Adipocyte (in vitro differentiated cells): Measurements from ENCODE around the gene CDH6.
A peak's percentile ranks its signal among the peaks of the same experiment; 100 is the strongest.

Experiments used
- DNase-seq: peaks from one replicate; pipeline ENCODE4 v3.0.0-alpha.2; 2015; ENCODE audit warnings: low read depth
- H3K27me3 ChIP-seq: replicated peaks from 2 replicates; pipeline ENCODE4 v1.7.0; 2013; ENCODE audit warnings: mild to moderate bottlenecking, low read length, moderate library complexity; ENCODE audit not compliant: control insufficient read depth, insufficient read depth
- H3K36me3 ChIP-seq: 2 replicates; pipeline ENCODE4 v1.7.0; 2013; ENCODE audit warnings: low read length, mild to moderate bottlenecking, moderate library complexity; ENCODE audit not compliant: control insufficient read depth, insufficient read depth, severe bottlenecking
- H3K4me1 ChIP-seq: 2 replicates; pipeline ENCODE4 v1.7.0; 2013; ENCODE audit warnings: mild to moderate bottlenecking, low read length, moderate library complexity; ENCODE audit not compliant: control insufficient read depth, insufficient read depth
- H3K4me3 ChIP-seq: 2 replicates; pipeline ENCODE4 v1.7.0; 2013; ENCODE audit warnings: mild to moderate bottlenecking, low read length, moderate library complexity
- H3K9ac ChIP-seq: 2 replicates; pipeline ENCODE4 v1.7.0; 2013; ENCODE audit warnings: mild to moderate bottlenecking, low read length, moderate library complexity
- H3K9me3 ChIP-seq: 2 replicates; pipeline ENCODE4 v1.7.0; 2013; ENCODE audit warnings: mild to moderate bottlenecking, low read length, moderate library complexity; ENCODE audit not compliant: control insufficient read depth

CDH6 gene

DNA sequence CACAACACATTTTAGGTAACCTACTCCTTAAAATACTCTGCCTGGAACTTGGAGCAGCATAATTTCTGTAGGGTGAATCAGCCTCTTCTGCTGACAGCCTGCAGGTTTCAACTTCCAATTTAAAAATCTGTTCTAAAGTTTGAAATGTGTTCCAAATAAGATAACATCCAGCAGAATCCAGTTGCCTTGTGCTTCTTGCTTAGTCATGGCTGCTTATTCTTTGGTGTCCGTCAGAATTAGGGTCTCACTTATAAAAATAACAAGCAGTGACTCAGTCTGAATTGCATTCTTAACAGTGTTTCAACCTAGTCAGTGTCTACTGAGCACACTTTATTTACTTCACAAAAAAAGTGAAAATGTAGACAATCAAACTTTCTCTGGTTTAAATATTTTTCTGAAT, 3.7 kb downstream of the CDH6 start:
- no peak overlapping the region for H3K4me3 ChIP-seq
- H3K36me3 ChIP-seq, result no peaks in the 10 kb centered on the region
- peaks cover 42% of the 10 kb centered on the region for H3K27me3 ChIP-seq
- H3K9ac ChIP-seq, result no peak overlapping the region
- H3K9me3 ChIP-seq, result no peaks in the 10 kb centered on the region
- H3K4me1 ChIP-seq, result peaks cover 5% of the 10 kb centered on the region
- peak; percentile 70 for DNase-seq

DNA sequence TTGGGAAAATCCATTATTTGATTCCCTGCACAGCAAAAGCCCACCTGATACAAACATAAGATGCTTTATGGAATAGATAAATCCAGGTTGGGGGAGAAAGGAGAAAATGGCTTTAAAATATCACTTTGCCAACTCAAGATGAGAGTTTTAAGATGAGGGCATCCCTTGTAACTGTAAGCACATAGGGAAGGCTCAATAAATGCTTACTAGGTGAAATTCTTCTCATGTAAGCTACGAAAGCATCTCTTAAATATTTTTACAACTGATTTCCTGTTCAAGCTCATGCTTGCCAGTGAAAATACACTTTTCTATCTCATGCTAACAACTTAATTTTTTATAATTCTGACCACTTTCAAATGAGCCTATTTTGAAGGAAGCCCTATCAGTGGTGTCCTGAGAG, 11.5 kb downstream of the CDH6 start:
- no peak overlapping the region for H3K9ac ChIP-seq
- H3K9me3 ChIP-seq, result no peaks in the 10 kb centered on the region
- H3K36me3 ChIP-seq, result no peaks in the 10 kb centered on the region
- no peaks in the 10 kb centered on the region for H3K4me1 ChIP-seq
- no peak overlapping the region for H3K4me3 ChIP-seq
- DNase-seq, result no peak
- peaks cover 4% of the 10 kb centered on the region for H3K27me3 ChIP-seq

DNA sequence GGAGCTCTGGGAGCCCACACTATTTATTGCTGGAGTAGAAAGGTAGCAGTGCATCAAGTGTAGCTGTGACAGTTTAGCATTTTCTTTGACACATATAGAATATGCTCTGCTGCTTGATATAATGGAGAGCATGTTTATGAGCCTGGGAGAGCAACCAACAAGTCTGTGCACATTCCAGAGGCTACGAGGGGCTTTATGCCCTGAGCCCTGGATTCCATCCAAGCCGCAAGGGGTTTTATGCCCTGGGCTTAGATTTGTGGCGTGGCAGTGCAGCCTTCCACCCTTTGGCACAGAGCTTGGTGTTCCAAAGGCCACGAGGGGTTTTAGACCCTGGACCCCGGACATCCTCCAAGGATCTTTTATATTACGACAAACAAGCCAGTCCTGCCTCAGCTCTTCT, 14.6 kb downstream of the CDH6 start:
- Histone ChIP-seq H3K4me1 (no peaks in the 10 kb centered on the region), H3K4me3 (no peak overlapping the region), H3K9me3 (no peaks in the 10 kb centered on the region), H3K27me3 (peaks cover 4% of the 10 kb centered on the region), H3K9ac (no peak overlapping the region), H3K36me3 (no peaks in the 10 kb centered on the region)
- no peak for DNase-seq

DNA sequence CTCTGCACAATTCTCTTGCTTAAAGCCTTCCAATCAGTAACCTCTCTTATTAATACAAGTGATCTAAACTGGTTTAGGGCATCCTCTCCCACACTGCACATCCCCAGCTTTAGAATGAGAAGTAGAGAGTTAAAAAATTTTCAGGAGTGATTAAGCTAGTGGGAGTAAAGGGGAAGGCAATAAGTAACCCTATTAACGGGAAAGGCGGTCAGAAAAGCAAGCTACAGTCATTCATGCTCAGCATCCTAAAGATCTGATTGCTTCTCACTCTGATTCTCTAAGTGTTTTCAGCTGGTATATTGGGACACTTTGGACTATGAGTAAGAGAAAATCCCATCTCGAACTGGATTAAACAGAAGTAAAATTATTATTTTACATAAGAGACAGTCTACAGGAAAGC, 15.8 kb downstream of the CDH6 start:
- Histone ChIP-seq H3K4me3 (no peak overlapping the region), H3K27me3 (peaks cover 4% of the 10 kb centered on the region), H3K4me1 (peaks cover 8% of the 10 kb centered on the region), H3K9ac (no peak overlapping the region), H3K9me3 (no peaks in the 10 kb centered on the region), H3K36me3 (no peaks in the 10 kb centered on the region)
- no peak for DNase-seq

DNA sequence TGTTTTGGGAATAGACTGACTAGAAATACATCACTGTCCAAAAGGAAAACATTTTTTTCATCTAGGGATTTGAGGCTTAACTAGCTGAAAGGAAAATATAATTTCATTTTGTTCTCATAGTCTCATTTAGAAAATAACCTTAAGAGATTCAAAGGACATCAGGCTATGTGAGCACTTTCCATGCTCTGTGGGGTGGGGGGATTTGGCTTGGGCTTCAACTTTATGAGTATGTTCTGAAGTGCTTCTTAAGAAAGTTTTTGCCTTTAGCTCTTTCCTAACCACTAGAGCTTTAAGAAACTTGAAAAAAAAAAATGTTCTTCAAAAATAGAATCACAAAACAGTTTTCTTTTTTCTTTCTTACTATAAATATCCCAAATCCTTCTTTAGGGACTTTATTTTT, 17.6 kb downstream of the CDH6 start:
- peaks cover 14% of the 10 kb centered on the region for H3K4me1 ChIP-seq
- no peaks in the 10 kb centered on the region for H3K9me3 ChIP-seq
- no peak for DNase-seq
- no peaks in the 10 kb centered on the region for H3K27me3 ChIP-seq
- no peak overlapping the region for H3K9ac ChIP-seq
- no peaks in the 10 kb centered on the region for H3K36me3 ChIP-seq
- no peak overlapping the region for H3K4me3 ChIP-seq

DNA sequence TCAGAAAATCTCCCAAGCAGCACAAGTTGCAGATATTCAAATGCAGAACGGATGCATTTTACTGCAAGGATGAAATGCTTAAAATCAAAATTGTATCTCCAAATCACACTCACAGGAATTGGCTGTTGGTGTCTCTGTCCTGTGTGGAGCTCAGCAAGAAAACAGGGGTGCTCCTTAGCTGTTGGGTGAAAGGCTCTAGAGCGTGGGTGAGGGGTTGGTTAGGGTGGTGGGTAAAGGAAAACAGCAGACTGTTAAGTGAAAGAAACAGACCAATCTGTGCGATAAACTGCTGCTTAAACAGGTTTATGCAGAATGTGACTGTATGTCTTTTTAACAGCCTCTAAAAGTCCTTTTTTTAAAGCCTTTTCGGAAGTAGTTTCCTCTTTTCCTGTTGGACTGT, 19.8 kb downstream of the CDH6 start:
- Histone ChIP-seq H3K4me1 (peaks cover 14% of the 10 kb centered on the region), H3K36me3 (no peaks in the 10 kb centered on the region), H3K4me3 (no peak overlapping the region), H3K27me3 (no peaks in the 10 kb centered on the region), H3K9me3 (no peaks in the 10 kb centered on the region), H3K9ac (no peak overlapping the region)
- no peak for DNase-seq

DNA sequence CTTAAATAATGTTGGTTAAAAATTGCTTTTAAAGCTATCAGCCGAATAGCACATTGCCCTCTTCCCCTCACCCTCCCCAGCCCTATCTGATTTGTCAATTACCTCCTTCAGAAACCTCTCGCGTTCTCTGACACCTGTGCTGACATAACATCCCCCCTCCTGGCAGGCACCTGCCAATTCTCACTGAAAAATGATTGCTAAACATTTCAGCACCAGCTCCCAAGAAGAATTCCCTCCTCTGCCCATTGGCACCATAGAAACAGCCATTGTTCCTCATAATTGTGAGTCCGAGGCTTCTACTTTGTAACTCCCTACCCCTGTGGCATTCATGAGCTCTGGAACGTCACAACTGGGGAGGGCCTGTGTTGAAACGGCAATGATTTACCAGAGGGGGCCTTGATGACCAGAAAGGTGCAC, 20.2 kb downstream of the CDH6 start:
- no peaks in the 10 kb centered on the region for H3K36me3 ChIP-seq
- H3K4me1 ChIP-seq, result peaks cover 14% of the 10 kb centered on the region
- H3K27me3 ChIP-seq, result no peaks in the 10 kb centered on the region
- no peak overlapping the region for H3K9ac ChIP-seq
- H3K9me3 ChIP-seq, result no peaks in the 10 kb centered on the region
- no peak for DNase-seq
- H3K4me3 ChIP-seq, result no peak overlapping the region

DNA sequence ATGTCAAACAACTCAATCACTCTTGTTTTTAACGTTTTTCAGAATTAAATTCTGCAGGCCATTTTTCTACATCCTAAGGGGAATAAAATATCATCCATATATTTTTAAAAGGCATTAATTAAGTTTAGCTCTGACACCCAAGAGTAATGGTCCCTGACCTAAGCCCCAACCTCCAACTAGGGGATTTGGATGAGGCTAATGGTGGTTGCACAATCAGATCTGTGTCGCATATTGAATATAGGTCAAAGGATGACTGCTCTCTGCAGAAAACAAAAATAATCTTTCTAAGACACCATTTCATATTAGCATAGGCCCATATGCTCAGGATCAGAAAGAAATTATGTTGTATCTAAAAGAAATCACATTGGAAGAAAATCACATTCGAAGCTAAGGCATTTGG, 20.7 kb downstream of the CDH6 start:
- DNase-seq, result no peak
- Histone ChIP-seq H3K27me3 (no peaks in the 10 kb centered on the region), H3K4me3 (no peak overlapping the region), H3K36me3 (no peaks in the 10 kb centered on the region), H3K4me1 (peaks cover 14% of the 10 kb centered on the region), H3K9me3 (no peaks in the 10 kb centered on the region), H3K9ac (no peak overlapping the region)

DNA sequence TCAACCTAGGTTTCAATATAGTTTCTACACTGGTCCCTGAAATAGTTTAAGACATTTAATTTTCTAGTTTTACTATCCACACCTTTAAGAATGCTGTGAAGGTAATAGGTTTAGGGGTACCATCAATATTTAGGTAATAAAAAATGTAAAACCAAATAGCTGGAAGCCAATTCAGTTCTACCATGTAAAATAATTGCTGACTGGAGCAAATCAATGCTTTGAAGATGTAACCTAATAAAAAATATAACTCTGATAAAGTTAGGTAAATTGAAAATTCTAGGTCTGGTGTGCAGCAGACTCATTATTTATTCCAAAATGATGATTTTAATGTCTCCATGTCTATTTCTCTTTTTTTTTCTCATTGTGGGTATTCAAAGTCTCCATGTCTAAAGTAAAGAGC, 21.8 kb downstream of the CDH6 start:
- Histone ChIP-seq H3K9ac (no peak overlapping the region), H3K9me3 (no peaks in the 10 kb centered on the region)
- DNase-seq, result no peak

DNA sequence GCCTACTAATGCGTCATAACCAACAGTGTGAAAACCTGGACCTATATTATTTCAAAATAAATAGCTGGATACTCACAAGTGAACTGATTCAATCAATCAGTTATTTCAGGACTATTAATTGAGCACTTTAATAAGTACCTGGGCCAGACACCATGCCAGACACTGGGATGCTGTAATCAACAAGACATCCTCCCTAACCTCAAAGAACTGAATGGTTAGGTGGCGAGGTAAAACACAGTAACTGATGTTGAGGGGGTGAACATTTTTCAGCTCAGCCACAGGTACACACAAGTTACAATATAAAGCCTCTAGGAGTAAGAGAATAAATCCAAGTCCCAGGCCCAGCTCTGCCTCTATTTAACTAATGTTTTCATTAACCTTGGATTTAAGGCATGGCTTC, 24.0 kb downstream of the CDH6 start:
- H3K4me1 ChIP-seq, result peaks cover 14% of the 10 kb centered on the region
- no peaks in the 10 kb centered on the region for H3K27me3 ChIP-seq
- no peak for DNase-seq
- H3K9me3 ChIP-seq, result no peaks in the 10 kb centered on the region
- H3K36me3 ChIP-seq, result no peaks in the 10 kb centered on the region
- no peak overlapping the region for H3K9ac ChIP-seq
- H3K4me3 ChIP-seq, result no peak overlapping the region

More for the DNA sequence above, 21.8 kb downstream of the CDH6 start:
- Histone ChIP-seq H3K4me1 (peaks cover 14% of the 10 kb centered on the region), H3K36me3 (no peaks in the 10 kb centered on the region), H3K4me3 (no peak overlapping the region), H3K27me3 (no peaks in the 10 kb centered on the region)

DNA sequence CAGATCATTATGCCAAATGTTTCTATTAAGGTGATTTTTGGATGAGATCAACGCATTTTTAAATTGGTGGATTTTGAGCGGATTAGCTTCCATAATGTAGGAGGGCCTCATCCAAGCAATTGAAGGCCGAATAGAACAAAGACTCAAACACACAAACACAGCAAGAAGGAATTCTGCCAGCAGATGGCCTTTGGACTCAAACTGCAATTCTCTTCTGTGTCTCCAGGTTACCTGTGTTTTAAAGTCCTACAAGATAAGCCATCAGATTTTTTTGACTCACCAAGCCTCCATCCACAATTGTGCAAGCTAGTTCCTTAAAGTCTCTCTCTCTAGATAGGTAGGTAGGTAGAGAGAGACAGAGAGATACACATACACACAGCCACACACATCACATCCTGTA, 25.5 kb downstream of the CDH6 start:
- H3K4me1 ChIP-seq, result peaks cover 10% of the 10 kb centered on the region
- no peaks in the 10 kb centered on the region for H3K36me3 ChIP-seq
- no peak overlapping the region for H3K4me3 ChIP-seq
- no peaks in the 10 kb centered on the region for H3K9me3 ChIP-seq
- no peak overlapping the region for H3K9ac ChIP-seq
- H3K27me3 ChIP-seq, result no peaks in the 10 kb centered on the region
- no peak for DNase-seq

DNA sequence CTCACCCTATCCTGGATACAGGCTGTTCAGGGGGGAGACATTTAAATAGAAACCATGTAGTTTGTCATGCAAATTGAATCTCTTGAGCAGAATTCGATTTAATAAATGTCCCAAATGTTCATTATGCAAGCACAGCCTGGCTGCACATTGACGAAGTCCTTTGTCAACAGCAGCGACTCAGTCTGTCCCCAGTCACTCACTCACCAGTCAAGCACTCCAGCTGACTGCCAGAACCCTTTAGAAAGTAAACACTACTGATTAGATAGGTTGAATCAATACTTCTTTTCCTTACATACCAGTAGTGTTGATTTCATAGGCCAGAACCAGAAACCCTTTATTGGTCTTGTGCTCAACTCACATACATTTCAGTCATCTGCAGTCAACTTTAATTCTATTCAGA, 27.5 kb downstream of the CDH6 start:
- Histone ChIP-seq H3K4me1 (no peaks in the 10 kb centered on the region), H3K4me3 (no peak overlapping the region), H3K27me3 (peaks cover 5% of the 10 kb centered on the region), H3K9me3 (no peaks in the 10 kb centered on the region), H3K9ac (no peak overlapping the region), H3K36me3 (no peaks in the 10 kb centered on the region)
- DNase-seq, result no peak
